SKM-1 (cell line): ENCODE results near the gene RPRD2.
"Not testable (repeated sequence)": the region's sequence is repeated elsewhere in the genome, so short reads cannot be mapped to it uniquely, and the experiment has no call there.

Experiments used
- DNase-seq: peaks from one replicate; lab custom pipeline; 2025; ENCODE audit not compliant: unreplicated experiment; lab: John Stamatoyannopoulos, UW

The RPRD2 gene

GRCh38 chr1:150388241-150388640 is 24.3 kb downstream of the RPRD2 start:
- no peak for DNase-seq

GRCh38 chr1:150389650-150390049 is 25.7 kb downstream of the RPRD2 start:
- no peak for DNase-seq

GRCh38 chr1:150392627-150393026 is 28.7 kb downstream of the RPRD2 start:
- DNase-seq, result no peak

GRCh38 chr1:150395115-150395514 is 31.2 kb downstream of the RPRD2 start:
- not testable (repeated sequence) for DNase-seq

DNA sequence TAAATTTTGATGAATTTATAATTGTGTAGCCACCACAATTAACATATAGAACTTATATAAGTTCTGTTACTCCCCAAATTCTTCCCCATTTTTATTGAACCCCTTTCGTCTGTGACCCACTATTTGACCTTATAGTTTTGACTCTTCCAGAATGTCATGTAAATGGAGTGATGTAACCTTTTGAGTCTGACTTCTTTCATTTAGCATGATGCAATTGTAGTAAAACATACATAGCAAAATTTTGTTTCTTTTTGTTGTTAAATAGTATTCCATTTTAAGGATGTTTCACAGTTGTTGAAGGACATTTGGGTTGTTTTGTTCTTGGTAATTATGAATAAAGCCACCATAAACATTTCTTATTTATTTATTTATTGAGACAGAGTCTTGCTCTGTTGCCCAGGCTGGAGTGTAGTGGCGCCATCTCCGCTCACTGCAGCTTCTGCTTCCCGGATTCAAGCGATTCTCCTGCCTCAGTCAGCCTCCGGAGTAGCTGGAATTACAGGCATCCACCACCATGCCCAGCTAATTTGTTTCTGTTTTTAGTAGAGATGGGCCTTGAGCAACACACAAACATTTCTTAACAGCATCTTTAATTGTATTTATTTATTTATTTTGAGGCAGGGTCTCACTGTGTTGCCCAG is 33.6 kb downstream of the RPRD2 start:
- DNase-seq, result no peak

DNA sequence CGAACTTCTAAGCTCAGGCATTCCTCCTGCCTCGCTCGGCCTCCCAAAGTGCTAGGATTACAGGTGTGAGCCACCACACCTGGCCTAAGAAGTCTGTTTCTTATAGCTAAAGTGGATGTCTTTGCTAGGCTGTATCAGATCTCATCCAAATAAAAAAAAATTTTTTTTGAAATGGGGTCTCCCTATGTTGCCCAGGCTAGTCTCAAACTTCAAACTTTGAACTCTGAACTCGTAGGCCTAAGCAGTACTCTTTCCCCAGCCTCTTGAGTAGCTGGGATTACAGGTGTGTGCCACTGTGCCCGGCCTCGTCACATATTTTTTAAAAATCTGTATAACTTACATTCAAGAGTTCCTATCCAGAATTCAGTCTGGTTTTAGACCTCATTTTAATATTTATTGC is 40.5 kb downstream of the RPRD2 start:
- no peak for DNase-seq

DNA sequence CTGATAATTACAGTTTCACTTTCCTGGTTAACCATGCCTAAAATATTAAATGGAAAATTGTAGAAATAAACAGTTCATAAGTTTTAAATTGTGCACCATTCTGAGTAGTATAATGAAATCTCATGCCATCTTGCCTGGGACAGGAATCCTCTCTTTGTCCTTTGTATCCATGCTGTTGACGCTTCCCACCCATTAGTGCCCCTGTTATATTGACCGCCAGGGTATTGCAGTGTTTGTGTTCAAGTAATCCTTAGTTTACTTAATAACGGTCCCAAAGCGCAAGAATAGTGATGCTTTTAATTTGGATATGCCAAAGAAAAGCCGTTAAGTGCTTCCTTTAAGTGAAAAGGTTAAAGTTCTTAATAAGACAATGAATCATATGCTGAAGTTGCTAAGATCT is 41.7 kb downstream of the RPRD2 start:
- no peak for DNase-seq

- DNase-seq, result no peak
Observed at GRCh38 chr1:150406483-150406882, 42.5 kb downstream of the RPRD2 start.

DNA sequence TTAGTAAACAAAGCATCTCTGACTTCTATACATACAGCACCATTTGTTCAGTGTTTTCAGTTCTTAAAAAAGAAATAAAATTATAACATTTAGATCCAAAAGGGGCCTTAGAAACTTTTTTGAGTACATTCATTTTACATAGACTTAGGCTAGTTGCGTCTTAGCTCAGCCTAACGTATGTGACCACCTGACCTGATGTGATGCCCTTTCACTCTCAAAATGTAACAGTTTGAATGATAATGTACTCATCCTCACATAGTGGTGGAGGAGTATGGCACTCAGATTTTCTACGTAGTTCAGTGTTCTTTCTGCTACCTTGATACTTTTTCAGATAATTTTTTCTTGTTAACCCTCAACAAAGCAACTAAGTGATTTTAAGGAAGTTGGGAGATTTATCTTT is 43.4 kb downstream of the RPRD2 start:
- DNase-seq, result no peak

- no peak for DNase-seq
Observed at GRCh38 chr1:150408800-150409199, 44.9 kb downstream of the RPRD2 start.

DNA sequence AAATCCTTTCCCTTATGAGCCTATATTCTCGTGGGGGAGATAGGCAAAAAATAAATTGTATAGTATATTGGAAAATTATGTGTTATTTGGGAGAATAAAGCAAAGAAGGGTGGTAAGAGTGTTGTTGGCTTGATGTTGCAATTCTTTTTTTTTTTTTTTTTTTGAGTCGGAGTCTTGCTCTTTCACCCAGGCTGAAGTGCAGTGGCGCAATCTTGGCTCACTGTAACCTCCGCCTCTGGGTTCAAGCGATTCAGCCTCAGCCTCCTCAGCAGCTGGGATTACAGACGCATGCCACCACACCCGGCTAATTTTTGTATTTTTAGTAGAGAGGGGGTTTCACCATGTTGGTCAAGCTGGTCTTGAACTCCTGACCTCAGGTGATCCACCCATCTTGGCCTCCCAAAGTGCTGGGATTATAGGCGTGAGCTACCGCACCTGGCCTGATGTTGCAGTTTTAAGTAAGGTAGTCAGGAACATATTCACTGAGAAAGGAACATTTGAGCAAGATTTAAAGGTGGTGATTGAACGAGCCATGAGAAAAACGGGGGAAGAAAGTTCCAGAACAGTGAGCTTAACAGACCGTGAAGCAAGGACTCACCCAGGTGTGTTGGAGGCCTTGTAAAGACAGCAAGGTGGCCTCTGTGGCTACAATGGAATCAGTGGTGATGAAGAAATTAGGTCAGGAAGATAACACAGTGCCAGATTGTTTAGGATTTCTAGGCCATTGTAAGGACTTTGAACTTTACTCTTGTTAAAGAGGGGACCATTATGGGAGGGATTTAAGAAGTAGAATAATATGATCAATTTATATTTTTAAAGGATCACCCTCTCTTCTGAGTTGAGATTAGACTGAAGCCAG is 45.8 kb downstream of the RPRD2 start:
- peak; percentile 44 for DNase-seq

- DNase-seq, result peak; percentile 26
Observed at GRCh38 chr1:150410582-150411101, 46.7 kb downstream of the RPRD2 start.

DNA sequence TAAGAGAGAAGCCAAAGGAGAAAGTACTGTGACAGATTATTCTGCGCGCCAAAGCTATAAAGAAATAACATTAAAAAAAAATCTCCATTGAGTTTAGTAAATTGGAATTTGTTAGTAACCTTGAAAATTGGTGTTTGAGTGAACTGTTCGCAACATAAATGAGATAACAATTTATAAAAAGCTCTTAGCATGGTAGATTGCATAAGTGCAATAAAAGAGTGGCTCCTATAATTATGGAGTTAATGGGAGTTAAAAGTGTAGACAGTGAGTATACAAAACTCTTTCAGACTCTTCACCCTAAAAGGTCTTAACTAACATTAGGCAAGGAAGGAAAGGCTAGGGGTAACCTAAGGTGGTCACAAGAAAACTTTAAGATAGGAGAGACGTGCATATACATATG is 50.6 kb downstream of the RPRD2 start:
- DNase-seq, result no peak

DNA sequence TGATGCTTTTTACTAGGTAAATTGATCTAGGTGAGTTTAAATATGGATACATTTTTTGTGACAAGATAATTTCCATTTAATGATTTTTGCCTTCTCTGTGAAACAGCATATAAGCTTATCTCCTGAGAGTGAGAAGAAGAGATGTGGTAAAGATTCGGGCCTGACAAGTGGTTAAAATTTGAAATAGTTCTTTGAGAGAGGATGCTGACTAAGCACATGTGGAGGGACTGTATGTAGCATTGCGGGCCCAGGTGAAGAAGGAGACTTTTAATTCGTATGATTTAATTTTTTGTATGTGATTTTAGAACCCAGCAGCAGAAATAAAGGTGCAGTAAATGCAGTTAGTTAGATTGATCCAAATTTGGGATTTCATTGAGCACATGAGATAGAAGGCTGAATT is 51.9 kb downstream of the RPRD2 start:
- DNase-seq, result no peak

DNA sequence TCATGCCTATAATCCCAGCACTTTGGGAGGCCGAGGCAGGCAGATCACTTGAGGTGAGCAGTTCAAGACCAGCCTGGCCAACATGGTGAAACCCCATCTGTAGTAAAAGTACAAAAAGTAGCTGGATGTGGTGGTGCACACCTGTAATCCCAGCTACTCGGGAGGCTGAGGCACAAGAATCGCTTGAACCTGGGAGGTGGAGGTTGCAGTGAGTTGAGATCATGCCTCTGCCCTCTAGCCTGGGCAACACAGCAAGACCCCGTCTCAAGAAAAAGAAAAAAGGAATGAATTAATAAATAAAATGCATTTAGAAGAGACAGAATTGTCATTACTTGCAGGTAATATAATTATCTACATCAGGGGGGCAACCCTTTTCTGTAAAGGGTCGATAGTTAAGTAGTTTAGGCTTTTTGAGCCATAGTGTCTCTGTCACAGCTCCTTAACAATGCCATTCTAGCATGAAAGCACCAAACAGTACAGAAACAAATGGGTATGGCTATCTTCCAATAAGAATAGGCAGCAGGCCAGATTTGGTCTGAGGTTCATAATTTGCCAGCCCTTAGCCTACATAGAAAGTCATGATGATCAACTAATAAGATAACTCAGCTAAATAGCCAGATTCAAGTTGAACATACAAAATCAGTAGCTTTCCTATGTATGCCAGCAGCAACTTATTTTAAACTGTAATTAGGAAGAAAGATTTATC is 56.8 kb downstream of the RPRD2 start:
- DNase-seq, result no peak

GRCh38 chr1:150422541-150422940 is 58.6 kb downstream of the RPRD2 start:
- no peak for DNase-seq

DNA sequence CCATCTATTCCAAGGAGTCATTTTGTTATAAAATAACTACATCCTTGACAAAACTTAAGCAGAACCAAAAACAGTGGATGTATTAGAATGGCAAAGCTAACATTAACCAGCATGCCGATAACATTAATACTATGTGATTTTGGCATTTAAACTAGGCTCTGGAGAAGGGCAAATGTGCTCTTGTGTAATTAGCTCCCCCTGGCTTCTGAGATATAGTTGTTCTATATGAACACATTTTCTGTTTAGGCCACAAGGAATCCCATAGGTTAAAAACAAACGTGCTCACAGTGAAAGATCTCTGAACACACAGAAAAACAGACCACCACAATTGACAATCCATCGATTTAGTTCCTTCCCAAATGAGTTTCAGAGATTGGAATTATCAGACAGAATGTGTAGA is 65.9 kb downstream of the RPRD2 start:
- DNase-seq, result no peak

DNA sequence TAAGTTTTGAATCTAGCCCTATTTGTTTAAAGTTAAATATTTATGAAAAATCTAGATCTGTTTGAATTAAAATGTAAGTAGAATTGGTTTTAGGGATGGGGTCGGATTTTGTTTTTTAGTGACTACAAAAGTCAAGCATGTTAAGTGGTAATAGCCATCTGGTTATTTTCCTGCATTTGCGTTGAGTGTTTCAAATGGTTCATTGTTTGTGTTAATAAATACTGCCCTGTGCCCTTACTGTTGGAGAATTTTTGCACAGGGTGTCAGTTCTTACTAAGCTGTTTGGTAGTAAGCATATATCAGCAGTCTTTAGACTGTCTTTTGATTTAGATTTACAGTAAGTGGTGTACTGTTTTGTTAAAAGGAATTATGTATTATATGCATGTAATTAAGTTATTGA is 77.2 kb downstream of the RPRD2 start:
- no peak for DNase-seq

GRCh38 chr1:150444232-150444631 is 80.3 kb downstream of the RPRD2 start:
- DNase-seq, result no peak

GRCh38 chr1:150456146-150456647 is 92.2 kb downstream of the RPRD2 start:
- DNase-seq, result no peak

DNA sequence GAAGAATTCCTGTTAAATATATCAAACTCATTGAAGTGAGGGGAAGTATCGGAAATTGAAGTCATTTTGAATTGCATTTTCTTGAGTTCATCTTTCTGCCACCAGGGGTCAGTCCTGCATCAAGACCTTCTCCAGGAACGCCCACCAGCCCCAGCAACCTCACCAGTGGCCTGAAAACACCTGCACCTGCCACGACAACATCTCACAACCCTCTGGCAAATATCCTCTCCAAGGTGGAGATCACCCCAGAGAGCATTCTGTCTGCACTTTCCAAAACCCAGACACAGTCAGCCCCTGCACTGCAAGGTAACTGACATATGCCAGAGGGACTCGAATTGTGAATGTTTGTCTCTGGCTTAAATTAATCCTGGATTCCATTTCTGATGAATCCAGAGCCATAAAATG is 100.5 kb downstream of the RPRD2 start:
- DNase-seq, result peak; percentile 84

GRCh38 chr1:150466964-150467363 is 103.0 kb downstream of the RPRD2 start:
- DNase-seq, result no peak
